HUES48 (cell line): Measurements from ENCODE around the gene FGF2.
A peak's percentile ranks its signal among the peaks of the same experiment; 100 is the strongest.

ENCODE experiments used
- H3K27ac ChIP-seq: one replicate; pipeline ENCODE4 v1.7.0; 2013; ENCODE audit warnings: low read depth, low read length, inconsistent platforms
- H3K27me3 ChIP-seq: 2 replicates; pipeline ENCODE4 v1.6.1; 2013; ENCODE audit warnings: mild to moderate bottlenecking, low read length; ENCODE audit not compliant: control insufficient read depth, insufficient read depth
- H3K36me3 ChIP-seq: 2 replicates; pipeline ENCODE4 v1.6.1; 2013; ENCODE audit warnings: low read length; ENCODE audit not compliant: control insufficient read depth, insufficient read depth
- H3K4me1 ChIP-seq: 2 replicates; pipeline ENCODE4 v1.6.1; 2013; ENCODE audit warnings: mild to moderate bottlenecking, low read length; ENCODE audit not compliant: control insufficient read depth, insufficient read depth
- H3K4me3 ChIP-seq: 2 replicates; pipeline ENCODE4 v1.5.1; 2013; ENCODE audit warnings: mild to moderate bottlenecking, low read depth, low read length
- H3K9ac ChIP-seq: 2 replicates; pipeline ENCODE4 v1.6.1; 2013; ENCODE audit warnings: mild to moderate bottlenecking, low read depth, low read length, moderate library complexity
- H3K9me3 ChIP-seq: 2 replicates; pipeline ENCODE4 v1.6.1; 2013; ENCODE audit warnings: low read length; ENCODE audit not compliant: control insufficient read depth, insufficient read depth

The FGF2 gene

DNA sequence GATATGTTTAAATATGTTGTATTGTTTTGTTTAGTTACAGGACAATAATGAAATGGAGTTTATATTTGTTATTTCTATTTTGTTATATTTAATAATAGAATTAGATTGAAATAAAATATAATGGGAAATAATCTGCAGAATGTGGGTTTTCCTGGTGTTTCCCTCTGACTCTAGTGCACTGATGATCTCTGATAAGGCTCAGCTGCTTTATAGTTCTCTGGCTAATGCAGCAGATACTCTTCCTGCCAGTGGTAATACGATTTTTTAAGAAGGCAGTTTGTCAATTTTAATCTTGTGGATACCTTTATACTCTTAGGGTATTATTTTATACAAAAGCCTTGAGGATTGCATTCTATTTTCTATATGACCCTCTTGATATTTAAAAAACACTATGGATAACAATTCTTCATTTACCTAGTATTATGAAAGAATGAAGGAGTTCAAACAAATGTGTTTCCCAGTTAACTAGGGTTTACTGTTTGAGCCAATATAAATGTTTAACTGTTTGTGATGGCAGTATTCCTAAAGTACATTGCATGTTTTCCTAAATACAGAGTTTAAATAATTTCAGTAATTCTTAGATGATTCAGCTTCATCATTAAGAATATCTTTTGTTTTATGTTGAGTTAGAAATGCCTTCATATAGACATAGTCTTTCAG, 68.8 kb downstream of the FGF2 start:
- Histone ChIP-seq H3K9ac (no peak overlapping the region), H3K4me1 (0 out of 2 replicates have a peak, but pooled peaks cover 4% of the 10 kb centered on the region), H3K36me3 (peaks cover 69% of the 10 kb centered on the region), H3K27ac (no peak overlapping the region), H3K27me3 (no peaks in the 10 kb centered on the region), H3K4me3 (no peak overlapping the region), H3K9me3 (no peaks in the 10 kb centered on the region)

- H3K4me3 ChIP-seq = no peak overlapping the region
- H3K9ac ChIP-seq = no peak overlapping the region
- H3K27ac ChIP-seq = no peak overlapping the region
- peaks cover 68% of the 10 kb centered on the region for H3K36me3 ChIP-seq
- no peaks in the 10 kb centered on the region for H3K9me3 ChIP-seq
- H3K27me3 ChIP-seq = no peaks in the 10 kb centered on the region
- H3K4me1 ChIP-seq = 0 out of 2 replicates have a peak, but pooled peaks cover 4% of the 10 kb centered on the region
Measured at GRCh38 chr4:122896270-122896669, 69.6 kb downstream of the FGF2 start.

- H3K4me1 ChIP-seq = peaks cover 10% of the 10 kb centered on the region
- peaks cover 45% of the 10 kb centered on the region for H3K36me3 ChIP-seq
- H3K9me3 ChIP-seq = no peaks in the 10 kb centered on the region
- H3K27me3 ChIP-seq = no peaks in the 10 kb centered on the region
- H3K27ac ChIP-seq = no peak overlapping the region
- no peak overlapping the region for H3K9ac ChIP-seq
- H3K4me3 ChIP-seq = no peak overlapping the region
Measured at GRCh38 chr4:122898370-122899150, 71.9 kb downstream of the FGF2 start.

- H3K27ac ChIP-seq = no peak overlapping the region
- H3K9ac ChIP-seq = no peak overlapping the region
- no peaks in the 10 kb centered on the region for H3K27me3 ChIP-seq
- no peak overlapping the region for H3K4me3 ChIP-seq
- peaks cover 34% of the 10 kb centered on the region for H3K36me3 ChIP-seq
- peaks cover 16% of the 10 kb centered on the region for H3K4me1 ChIP-seq
- H3K9me3 ChIP-seq = no peaks in the 10 kb centered on the region
Measured at GRCh38 chr4:122899682-122900081, 73.1 kb downstream of the FGF2 start.

GRCh38 chr4:122900314-122900713, 73.7 kb downstream of the FGF2 start:
- Histone ChIP-seq H3K4me1 (peaks cover 16% of the 10 kb centered on the region), H3K36me3 (peaks cover 28% of the 10 kb centered on the region), H3K4me3 (no peak overlapping the region), H3K27me3 (no peaks in the 10 kb centered on the region), H3K27ac (no peak overlapping the region), H3K9ac (no peak overlapping the region), H3K9me3 (no peaks in the 10 kb centered on the region)

DNA sequence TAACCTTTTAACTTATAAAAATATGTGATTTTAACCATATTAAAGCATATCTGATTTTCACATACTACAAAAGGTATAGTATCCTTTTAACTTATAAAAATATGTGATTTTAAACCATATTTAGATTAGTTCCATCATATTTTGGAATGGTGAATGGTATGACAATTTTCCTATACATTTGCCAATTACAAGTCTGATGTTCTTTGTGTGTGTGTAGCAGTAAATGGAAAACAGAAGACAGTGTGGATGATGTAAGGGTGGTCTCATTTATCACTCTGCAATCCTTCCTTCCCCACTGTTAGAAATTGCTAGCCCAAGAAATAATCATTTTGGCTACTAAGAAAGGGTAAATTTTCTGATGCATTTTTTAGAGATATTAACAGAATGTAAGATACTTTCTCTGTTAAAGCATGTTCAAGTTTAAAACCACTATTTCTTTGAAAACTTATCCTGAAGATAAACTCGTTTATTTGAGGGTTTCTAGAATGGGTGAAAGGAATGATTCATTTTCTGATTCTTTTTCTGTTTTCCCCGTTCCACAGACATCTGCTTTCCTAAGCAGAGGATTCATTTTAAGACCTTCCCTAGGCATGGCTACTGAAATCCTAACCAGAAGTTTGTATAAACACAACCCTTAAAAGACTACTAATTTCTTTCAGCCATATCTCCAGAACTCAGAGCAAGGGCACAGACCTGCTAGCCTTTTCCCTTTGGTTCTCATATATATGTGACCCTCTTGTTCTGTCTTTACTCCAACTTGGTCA, 74.8 kb downstream of the FGF2 start:
- Histone ChIP-seq H3K9me3 (no peaks in the 10 kb centered on the region), H3K27me3 (no peaks in the 10 kb centered on the region), H3K4me3 (no peak overlapping the region), H3K4me1 (peaks cover 16% of the 10 kb centered on the region), H3K27ac (no peak overlapping the region), H3K36me3 (peaks cover 17% of the 10 kb centered on the region), H3K9ac (no peak overlapping the region)

- peak overlapping the region; percentile 42 for H3K27ac ChIP-seq
- H3K4me3 ChIP-seq = no peak overlapping the region
- H3K27me3 ChIP-seq = no peaks in the 10 kb centered on the region
- no peak overlapping the region for H3K9ac ChIP-seq
- peaks cover 16% of the 10 kb centered on the region for H3K4me1 ChIP-seq
- no peaks in the 10 kb centered on the region for H3K36me3 ChIP-seq
- H3K9me3 ChIP-seq = no peaks in the 10 kb centered on the region
Measured at GRCh38 chr4:122903766-122904288, 77.2 kb downstream of the FGF2 start.

- Histone ChIP-seq H3K27me3 (no peaks in the 10 kb centered on the region), H3K4me3 (no peak overlapping the region), H3K27ac (no peak overlapping the region), H3K36me3 (no peaks in the 10 kb centered on the region), H3K4me1 (peaks cover 20% of the 10 kb centered on the region), H3K9me3 (no peaks in the 10 kb centered on the region), H3K9ac (no peak overlapping the region)
Measured at GRCh38 chr4:122906859-122907305, 80.3 kb downstream of the FGF2 start.

GRCh38 chr4:122908223-122908622, 81.6 kb downstream of the FGF2 start:
- Histone ChIP-seq H3K27me3 (no peaks in the 10 kb centered on the region), H3K36me3 (peaks cover 2% of the 10 kb centered on the region; the same call in 1 of the 2 replicates), H3K27ac (no peak overlapping the region), H3K9me3 (no peaks in the 10 kb centered on the region), H3K4me1 (peaks cover 20% of the 10 kb centered on the region), H3K9ac (no peak overlapping the region), H3K4me3 (no peak overlapping the region)

GRCh38 chr4:122909683-122910082, 83.1 kb downstream of the FGF2 start:
- Histone ChIP-seq H3K9ac (no peak overlapping the region), H3K4me1 (peaks cover 11% of the 10 kb centered on the region; the same call in 1 of the 2 replicates), H3K9me3 (no peaks in the 10 kb centered on the region), H3K4me3 (no peak overlapping the region), H3K27me3 (no peaks in the 10 kb centered on the region), H3K36me3 (peaks cover 2% of the 10 kb centered on the region; the same call in 1 of the 2 replicates), H3K27ac (no peak overlapping the region)
